ENCODE measurements around the gene EGFL6. TPM values are rescaled to one million over a fixed set of nuclear protein-coding genes. Genes with fewer than 3 reads are reported as not detected.

EGFL6 gene
- total and polyA plus RNA-seq, 2 of the 4 experiments (the other 2 are of a cell fraction) = not detected

DNA sequence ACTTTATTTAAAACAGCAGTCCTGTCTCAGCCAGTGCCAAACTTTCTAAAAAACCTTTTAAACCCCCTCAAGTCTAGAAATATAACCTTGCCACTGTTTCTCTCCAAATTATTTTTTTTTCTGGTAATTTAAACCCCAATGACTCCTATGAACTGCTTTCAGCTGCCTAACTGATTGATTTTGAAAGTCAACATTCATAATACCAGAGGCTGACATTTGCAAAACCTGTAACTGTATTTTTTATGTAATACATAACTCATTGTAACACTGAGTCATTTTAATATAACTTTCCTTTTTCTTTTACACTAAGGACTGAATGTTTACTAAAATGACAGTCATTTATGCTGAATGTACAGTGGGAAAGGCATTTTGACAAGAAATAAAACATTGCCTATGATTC, 19.1 kb upstream of the EGFL6 start:
- POLR2A ChIA-PET (ENCODE audit: unreplicated experiment) = no interaction called here
- no peak overlapping the region for H3K4me2 ChIP-seq (ENCODE audit: low read depth, low read length)

More for the DNA sequence above, 19.1 kb upstream of the EGFL6 start:
- no peak overlapping the region for H2BK15ac ChIP-seq (ENCODE audit: low read depth, low read length)
- peaks cover 24% of the 10 kb centered on the region for H3K27me3 ChIP-seq (ENCODE audit: control insufficient read depth, insufficient read depth, low read length)
- H2AFZ ChIP-seq (replicated peaks; ENCODE audit: low read length, poor library complexity) = no peak overlapping the region
- H3K9me1 ChIP-seq (ENCODE audit: insufficient read depth, low read length) = no peaks in the 10 kb centered on the region
- in situ Hi-C loops (cut with MboI; ENCODE audit: low sequenced_read_pairs) = no loop called here
- intact Hi-C loops (cut with micrococcal nuclease) = no loop called here
- BruUV-seq (replicated peaks) = no TSS peak
- no peaks in the 10 kb centered on the region; the same call in 1 of the 2 replicates for H3K4me1 ChIP-seq (ENCODE audit: control insufficient read depth, insufficient read depth, low read length)
- no peaks in the 10 kb centered on the region for H4K20me1 ChIP-seq (ENCODE audit: insufficient read depth, low read length)
- H3K9ac ChIP-seq (ENCODE audit: low read depth, low read length) = no peak overlapping the region
- no peak overlapping the region for H2BK20ac ChIP-seq (ENCODE audit: low read depth, low read length)
- ATAC-seq (ENCODE audit: low read depth) = no peak
- H3K4me3 ChIP-seq (ENCODE audit: insufficient read depth, low read depth, low read length) = no peak overlapping the region
- no peaks in the 10 kb centered on the region for H3K36me3 ChIP-seq (ENCODE audit: control insufficient read depth, insufficient read depth, low read length)
- peaks cover 4% of the 10 kb centered on the region; the same call in 1 of the 2 replicates for H3K9me3 ChIP-seq (ENCODE audit: control insufficient read depth, insufficient read depth, low read length)
- H2AK5ac ChIP-seq (ENCODE audit: low read depth, low read length) = no peak overlapping the region
- no peak overlapping the region for H3K27ac ChIP-seq (ENCODE audit: insufficient read depth, low read length)
- H2BK5ac ChIP-seq (ENCODE audit: low read depth, low read length, poor library complexity, severe bottlenecking) = no peak overlapping the region
- no peak overlapping the region for H3K4ac ChIP-seq (ENCODE audit: low read depth, low read length)
- dilution Hi-C loops (cut with HindIII; ENCODE audit: low sequenced_read_pairs, unreplicated experiment) = no loop called here
- H3K14ac ChIP-seq (replicated peaks; ENCODE audit: low read depth, low read length) = no peak overlapping the region
- H3K56ac ChIP-seq (ENCODE audit: extremely low read depth, insufficient read depth, low read length) = no peak overlapping the region
- no peak overlapping the region for H2BK120ac ChIP-seq (ENCODE audit: low read depth, low read length)
- no peak overlapping the region for H4K8ac ChIP-seq (ENCODE audit: low read depth in 2 of 2, low read length in 2 of 2)
- no peaks in the 10 kb centered on the region for H3K79me1 ChIP-seq (ENCODE audit: low read depth in 1 of 2, low read length in 2 of 2)
- H2AK9ac ChIP-seq (replicated peaks; ENCODE audit: low read depth, low read length, poor library complexity) = no peak overlapping the region
- no peak overlapping the region for H4K91ac ChIP-seq (ENCODE audit: insufficient read depth, low read depth, low read length)
- DNase-seq = no peak
- H3K18ac ChIP-seq (ENCODE audit: low read depth, low read length) = no peak overlapping the region
- no peak overlapping the region for H4K5ac ChIP-seq (ENCODE audit: low read depth, low read length)
- CTCF ChIA-PET = interaction anchor here (1.2 kb wide), 1 partner anchor 96 kb away, joined by 4 read pairs; no protein-coding TSS in a partner anchor
- TF ChIP-seq MAFK (IDR thresholded peaks at IDR 0.05; ENCODE audit: low read depth, low read length) (no peak), BHLHE40 (IDR thresholded peaks at IDR 0.05; ENCODE audit: low read depth, low read length) (no peak), RCOR1 (IDR thresholded peaks at IDR 0.05; ENCODE audit: insufficient replicate concordance, low read length) (no peak), CTCF (conservative IDR thresholded peaks at IDR 0.05; ENCODE audit: low read depth, low read length) (no peak), RAD21 (IDR thresholded peaks at IDR 0.05; ENCODE audit: low read length) (no peak), FOS (IDR thresholded peaks at IDR 0.05; ENCODE audit: low read depth, low read length) (no peak), RFX5 (IDR thresholded peaks at IDR 0.05; ENCODE audit: low read depth, low read length) (no peak), MXI1 (IDR thresholded peaks at IDR 0.05; ENCODE audit: borderline replicate concordance, low read depth, low read length) (no peak), CEBPB (IDR thresholded peaks at IDR 0.05; ENCODE audit: low read depth, low read length) (no peak), CHD1 (IDR thresholded peaks at IDR 0.05; ENCODE audit: low read depth, low read length) (no peak)
- TF ChIP-seq, protein P1, sequence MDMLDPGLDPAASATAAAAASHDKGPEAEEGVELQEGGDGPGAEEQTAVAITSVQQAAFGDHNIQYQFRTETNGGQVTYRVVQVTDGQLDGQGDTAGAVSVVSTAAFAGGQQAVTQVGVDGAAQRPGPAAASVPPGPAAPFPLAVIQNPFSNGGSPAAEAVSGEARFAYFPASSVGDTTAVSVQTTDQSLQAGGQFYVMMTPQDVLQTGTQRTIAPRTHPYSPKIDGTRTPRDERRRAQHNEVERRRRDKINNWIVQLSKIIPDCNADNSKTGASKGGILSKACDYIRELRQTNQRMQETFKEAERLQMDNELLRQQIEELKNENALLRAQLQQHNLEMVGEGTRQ (IDR thresholded peaks at IDR 0.05; ENCODE audit: low read depth, low read length) = no peak
- TF ChIP-seq, protein P2, sequence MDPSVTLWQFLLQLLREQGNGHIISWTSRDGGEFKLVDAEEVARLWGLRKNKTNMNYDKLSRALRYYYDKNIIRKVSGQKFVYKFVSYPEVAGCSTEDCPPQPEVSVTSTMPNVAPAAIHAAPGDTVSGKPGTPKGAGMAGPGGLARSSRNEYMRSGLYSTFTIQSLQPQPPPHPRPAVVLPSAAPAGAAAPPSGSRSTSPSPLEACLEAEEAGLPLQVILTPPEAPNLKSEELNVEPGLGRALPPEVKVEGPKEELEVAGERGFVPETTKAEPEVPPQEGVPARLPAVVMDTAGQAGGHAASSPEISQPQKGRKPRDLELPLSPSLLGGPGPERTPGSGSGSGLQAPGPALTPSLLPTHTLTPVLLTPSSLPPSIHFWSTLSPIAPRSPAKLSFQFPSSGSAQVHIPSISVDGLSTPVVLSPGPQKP (IDR thresholded peaks at IDR 0.05; ENCODE audit: borderline replicate concordance, low read depth, low read length) = no peak
- H3K23ac ChIP-seq (ENCODE audit: low read depth, low read length) = no peak overlapping the region

Measured in IMR-90 (cell line).